HepG2 (cell line): ENCODE results near the gene ARHGAP10. TPM values are rescaled to one million over a fixed set of nuclear protein-coding genes. Genes with fewer than 3 reads are reported as not detected.

Experiments
- ATAC-seq: fragments of 200-7000 bp; cut with Tn5 transposase; 3 replicates; pipeline ENCODE4 v1.9.1; 2020; ENCODE audit warnings: mild to moderate bottlenecking, moderate library complexity
- BruUV-seq: library from RNA; stranded (reverse); fragments of 400-500 nt; replicated peaks from 2 replicates; lab custom pipeline; 2021; lab: Mats Ljungman, UMichigan
- CTCF ChIA-PET: fragments of 300-600 bp; formaldehyde crosslinking; extraction: SDS; loops from one replicate; lab custom pipeline; 2021; ENCODE audit warnings: low total read pairs, inconsistent platforms, low intra/inter-chr PET ratio; lab: Yijun Ruan, JAX
- POLR2A ChIA-PET: fragments of 350-600 bp; sonication (Branson Sonifier 250); formaldehyde crosslinking; loops from one replicate; lab custom pipeline; 2020; ENCODE audit warnings: antibody characterized with exemption, inconsistent platforms; lab: Yijun Ruan, JAX
- DNase-seq: peaks from one replicate; pipeline ENCODE4 v3.0.0-alpha.2; 2015; ENCODE audit warnings: low spot score
- FAIRE-seq: peaks from 3 replicates; lab custom pipeline; 2011; peaks lifted over from hg19 to GRCh38; lab: Jason Lieb, UNC
- H2AFZ ChIP-seq: one replicate; pipeline ENCODE4 v1.6.1; 2011; ENCODE audit warnings: low read length, inconsistent platforms
- H3K27ac ChIP-seq: fragments of 300-600 bp; 3 replicates; pipeline ENCODE4 v1.8.0; 2011; ENCODE audit warnings: mixed run types, mild to moderate bottlenecking, mixed read lengths, low read length, inconsistent platforms; ENCODE audit not compliant: insufficient read depth; ENCODE audit errors: extremely low read length
- H3K27me3 ChIP-seq, 2 experiments: fragments of 200-600 bp in 1 of 2; 2 replicates in 1 of 2; 3 replicates in 1 of 2; pipeline versions ENCODE4 v1.6.0 to v1.8.0; 2011; ENCODE audit warnings: low read length in 2 of 2, mild to moderate bottlenecking in 2 of 2, moderate library complexity in 2 of 2, inconsistent platforms in 1 of 2; ENCODE audit not compliant: insufficient read depth in 2 of 2, control insufficient read depth in 1 of 2
- H3K36me3 ChIP-seq, 2 experiments: fragments of 200-600 bp in 1 of 2; replicated peaks in 1 of 2; 2 replicates in 1 of 2; 3 replicates in 1 of 2; pipeline versions ENCODE4 v1.5.1 to v1.8.0; 2011; ENCODE audit warnings: low read length in 2 of 2, inconsistent platforms in 1 of 2; ENCODE audit not compliant: insufficient read depth in 2 of 2, control insufficient read depth in 1 of 2
- H3K4me1 ChIP-seq: 2 replicates; pipeline ENCODE4 v1.5.1; 2012; ENCODE audit warnings: low read length, inconsistent platforms; ENCODE audit not compliant: insufficient read depth
- H3K4me2 ChIP-seq: 2 replicates; pipeline ENCODE4 v1.6.0; 2011; ENCODE audit warnings: low read depth, low read length, inconsistent platforms
- H3K4me3 ChIP-seq, 3 experiments: fragments of 200-600 bp in 1 of 3; sonication (generic), shearing (Covaris generic) in 1 of 3; replicated peaks in 1 of 3; 2 replicates each; pipeline ENCODE4 v1.5.1; 2011 to 2016; ENCODE audit warnings: low read length in 3 of 3, inconsistent platforms in 2 of 3, low read depth in 2 of 3, mild to moderate bottlenecking in 2 of 3, control low read depth in 1 of 3, mixed read lengths in 1 of 3; ENCODE audit not compliant: insufficient read depth in 1 of 3
- H3K79me2 ChIP-seq: one replicate; pipeline ENCODE4 v1.6.1; 2011; ENCODE audit warnings: low read length, inconsistent platforms; ENCODE audit not compliant: insufficient read depth
- H3K9ac ChIP-seq: 2 replicates; pipeline ENCODE4 v1.6.0; 2011; ENCODE audit warnings: mild to moderate bottlenecking, low read depth, low read length, inconsistent platforms; ENCODE audit not compliant: insufficient read depth
- H3K9me3 ChIP-seq: 2 replicates; pipeline ENCODE4 v1.5.1; 2012; ENCODE audit warnings: mild to moderate bottlenecking, low read length
- H4K20me1 ChIP-seq: 2 replicates; pipeline ENCODE4 v1.6.0; 2011; ENCODE audit warnings: inconsistent platforms, mild to moderate bottlenecking, low read length, moderate library complexity; ENCODE audit not compliant: insufficient read depth
- AHR ChIP-seq: IDR thresholded peaks from 2 replicates; pipeline ENCODE4 v1.6.1; 2018; ENCODE audit warnings: missing genetic modification reagents, missing compliant biosample characterization
- ARNT2 ChIP-seq: sonication (generic); formaldehyde crosslinking; IDR thresholded peaks from 2 replicates; pipeline ENCODE4 v1.8.0; 2022; ENCODE audit warnings: mild to moderate bottlenecking, low read depth, missing genetic modification reagents, moderate library complexity
- ATRX ChIP-seq: sonication (generic); formaldehyde crosslinking; IDR thresholded peaks from 2 replicates; pipeline ENCODE4 v1.4.0; 2020; ENCODE audit warnings: missing genetic modification reagents, borderline replicate concordance
- BCL6 ChIP-seq: IDR thresholded peaks from 2 replicates; pipeline ENCODE4 v1.6.1; 2016; ENCODE audit warnings: missing genetic modification reagents, missing compliant biosample characterization
- HNRNPK ChIP-seq: fragments of 200-400 bp; formaldehyde crosslinking; IDR thresholded peaks from 2 replicates; pipeline ENCODE4 v1.6.1; 2018; ENCODE audit warnings: low read length, low read depth, moderate library complexity, mild to moderate bottlenecking; ENCODE audit not compliant: poor library complexity, severe bottlenecking
- NR3C1 ChIP-seq: sonication (generic); formaldehyde crosslinking; IDR thresholded peaks from 2 replicates; pipeline ENCODE4 v1.4.0; 2020; ENCODE audit warnings: missing genetic modification reagents
- RNF219 ChIP-seq: sonication (generic); formaldehyde crosslinking; IDR thresholded peaks from 2 replicates; pipeline ENCODE4 v1.5.0; 2020; ENCODE audit warnings: mild to moderate bottlenecking, missing genetic modification reagents
- SAFB2 ChIP-seq: sonication (generic); formaldehyde crosslinking; IDR thresholded peaks from 2 replicates; pipeline ENCODE4 v1.5.1; 2020; ENCODE audit warnings: missing genetic modification reagents, low read depth, mild to moderate bottlenecking, borderline replicate concordance
- ZBTB3 ChIP-seq: sonication (generic); formaldehyde crosslinking; IDR thresholded peaks from 2 replicates; pipeline ENCODE4 v1.4.0; 2020; ENCODE audit warnings: low read depth, mild to moderate bottlenecking, moderate library complexity, missing genetic modification reagents, borderline replicate concordance
- ZBTB34 ChIP-seq: sonication (generic); formaldehyde crosslinking; IDR thresholded peaks from 2 replicates; pipeline ENCODE4 v1.8.0; 2022; ENCODE audit warnings: mild to moderate bottlenecking, missing genetic modification reagents
- ZGPAT ChIP-seq: IDR thresholded peaks from 2 replicates; pipeline ENCODE4 v1.6.1; 2016; ENCODE audit warnings: mild to moderate bottlenecking
- ZMAT3 ChIP-seq: sonication (generic); formaldehyde crosslinking; conservative IDR thresholded peaks from 2 replicates; pipeline ENCODE4 v1.7.0; 2021; ENCODE audit warnings: missing genetic modification reagents
- ZNF10 ChIP-seq: sonication (generic); formaldehyde crosslinking; IDR thresholded peaks from 2 replicates; pipeline ENCODE4 v1.4.0; 2020; ENCODE audit warnings: mild to moderate bottlenecking, low read depth, missing genetic modification reagents, borderline replicate concordance
- ZNF24 ChIP-seq: fragments of 450-650 bp; IDR thresholded peaks from 2 replicates; pipeline ENCODE4 v1.6.1; 2017; ENCODE audit warnings: antibody characterized with exemption, mild to moderate bottlenecking
- ZNF510 ChIP-seq: sonication (generic); formaldehyde crosslinking; IDR thresholded peaks from 2 replicates; pipeline ENCODE4 v1.4.0; 2020; ENCODE audit warnings: low read depth, mild to moderate bottlenecking, missing genetic modification reagents
- ZSCAN5A ChIP-seq: sonication (generic); formaldehyde crosslinking; IDR thresholded peaks from 2 replicates; pipeline ENCODE4 v1.8.0; 2022; ENCODE audit warnings: mild to moderate bottlenecking, missing genetic modification reagents, borderline replicate concordance
- ZZZ3 ChIP-seq: sonication (generic); formaldehyde crosslinking; IDR thresholded peaks from 2 replicates; pipeline ENCODE4 v1.4.0; 2020; ENCODE audit warnings: missing genetic modification reagents, mild to moderate bottlenecking, borderline replicate concordance
- WGBS: methylation state at CpG from one replicate; pipeline ENCODE4 v1.1.6; 2017; ENCODE audit warnings: low lambda C conversion rate; 5-methylcytosine and 5-hydroxymethylcytosine counted together
- in situ Hi-C: cut with HindIII; loops from 2 replicates; pipeline ENCODE4 v1.10.0; 2017; ENCODE audit warnings: low pct_unique_long_range_greater_than_20kb; ENCODE audit not compliant: extremely low pct_ligation_motif_present
- intact Hi-C: fragments of 100-400 bp; cut with micrococcal nuclease; formaldehyde crosslinking; loops from one replicate; pipeline ENCODE4 v1.10.0; 2022; ENCODE audit not compliant: unreplicated experiment
- polyA plus RNA-seq, 8 experiments: library from polyadenylated mRNA; depleted of rRNA in 3 of 8; stranded (reverse) in 7 of 8; unstranded in 1 of 8; fragments of >200 nt; fragmentation: Illumina TruSeq in 4 of 8; extraction: Trizol in 4 of 8; gene quantifications; 2 replicates each; pipeline versions ENCODE4 v1.2.1 to v1.2.3, GENCODE V29; 2011 to 2016; ENCODE audit warnings: low read depth in 4 of 8, missing spikeins in 1 of 8, mixed read lengths in 1 of 8; ENCODE audit not compliant: insufficient read depth in 1 of 8
- total RNA-seq, 5 experiments: library from RNA; depleted of rRNA; stranded (reverse); fragments of >200 nt; fragmentation: Illumina TruSeq; extraction: Trizol; gene quantifications; 2 replicates each; pipeline ENCODE4 v1.2.3, GENCODE V29; 2016; ENCODE audit warnings: low read depth in 1 of 5

Gene ARHGAP10
- total and polyA plus RNA-seq, 2 of the 13 experiments (the other 11 are each of a cell fraction or from before 2014, with no cell fraction given), result 0.45 to 1.6 TPM

GRCh38 chr4:147791341-147791740 is 59.5 kb downstream of the ARHGAP10 start (continued):
- TF ChIP-seq RNF219 (CRISPR knock-in tag), result no peak

- FAIRE-seq (no peak), ATAC-seq (no peak), DNase-seq (no peak)
- Histone ChIP-seq H3K4me1 (peaks cover 21% of the 10 kb centered on the region), H3K27me3 (no peaks in the 10 kb centered on the region), H3K27ac (no peak overlapping the region), H2AFZ (no peak overlapping the region), H3K79me2 (no peaks in the 10 kb centered on the region), H4K20me1 (no peaks in the 10 kb centered on the region), H3K4me2 (no peak overlapping the region), H3K9ac (no peak overlapping the region), H3K36me3 (no peaks in the 10 kb centered on the region), H3K9me3 (no peaks in the 10 kb centered on the region), H3K4me3 (no peak overlapping the region)
- CTCF ChIA-PET, result no interaction called here
- TF ChIP-seq SAFB2 (CRISPR knock-in tag), result no peak
- no peak for TF ChIP-seq ZMAT3 (CRISPR knock-in tag)
- no peak for TF ChIP-seq ATRX (CRISPR knock-in tag)
- TF ChIP-seq ARNT2 (CRISPR knock-in tag), result no peak
- TF ChIP-seq ZGPAT, result no peak
- TF ChIP-seq HNRNPK, result no peak
- no peak for TF ChIP-seq ZNF24
- no peak for TF ChIP-seq ZZZ3 (CRISPR knock-in tag)
- TF ChIP-seq ZSCAN5A (CRISPR knock-in tag), result no peak
- no peak for TF ChIP-seq ZBTB3 (CRISPR knock-in tag)
- no peak for TF ChIP-seq ZNF10 (CRISPR knock-in tag)
- no peak for TF ChIP-seq NR3C1 (CRISPR knock-in tag)
- no peak for TF ChIP-seq ZNF510 (CRISPR knock-in tag)
- no peak for TF ChIP-seq ZBTB34
- no peak for TF ChIP-seq AHR
- TF ChIP-seq BCL6 (CRISPR knock-in tag), result no peak
- 80% methylated on average over 8 of the region's 8 CpGs for WGBS
- intact Hi-C loops (no loop called here), in situ Hi-C loops (no loop called here)
- no TSS peak for BruUV-seq
- POLR2A ChIA-PET, result no interaction called here
These were observed 60.0 kb downstream of the ARHGAP10 start for GRCh38 chr4:147791865-147792264.
